NCI-H146 treated with DMSO at 0.1 percent for 48 hours (cell line): Measurements from ENCODE around the gene RBMS3.

Experiments used
- DNase-seq: peaks from one replicate; lab custom pipeline; 2025; ENCODE audit not compliant: unreplicated experiment; lab: John Stamatoyannopoulos, UW

The RBMS3 gene

DNA sequence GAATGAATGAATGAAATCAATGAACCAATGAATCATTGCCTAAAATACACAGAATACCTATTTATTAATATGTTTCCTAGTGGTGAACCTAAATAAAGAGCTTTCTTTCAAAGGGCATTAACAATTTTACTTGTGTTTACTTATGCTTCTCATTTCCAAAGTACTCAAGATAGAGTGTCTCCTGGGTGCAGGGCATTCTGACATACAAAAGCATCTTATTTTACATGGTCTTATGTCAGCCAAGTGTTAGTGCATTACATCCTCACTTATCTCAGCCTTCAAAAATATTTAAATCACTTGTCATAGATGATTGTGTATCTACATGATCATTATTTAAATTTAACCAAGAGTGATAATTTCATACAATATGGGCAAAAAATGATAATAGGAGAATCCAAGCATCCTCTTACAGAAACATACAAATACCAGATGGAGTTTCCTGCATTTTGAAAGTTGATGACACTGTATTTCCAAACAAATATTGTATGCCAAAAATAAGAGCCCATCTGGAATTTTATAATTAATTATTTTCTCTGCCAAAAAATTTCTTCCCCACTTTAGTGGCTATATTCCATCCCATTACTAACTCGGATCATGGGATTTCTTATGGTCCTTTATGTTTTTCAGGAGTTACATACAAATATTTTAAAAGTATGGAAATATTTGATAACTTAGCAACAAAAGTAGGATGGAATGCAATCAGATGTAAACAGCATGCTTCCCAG lies 279.0 kb downstream of the RBMS3 start:
- no peak for DNase-seq

- no peak for DNase-seq
These were observed 280.8 kb downstream of the RBMS3 start for GRCh38 chr3:29561651-29562149.

DNA sequence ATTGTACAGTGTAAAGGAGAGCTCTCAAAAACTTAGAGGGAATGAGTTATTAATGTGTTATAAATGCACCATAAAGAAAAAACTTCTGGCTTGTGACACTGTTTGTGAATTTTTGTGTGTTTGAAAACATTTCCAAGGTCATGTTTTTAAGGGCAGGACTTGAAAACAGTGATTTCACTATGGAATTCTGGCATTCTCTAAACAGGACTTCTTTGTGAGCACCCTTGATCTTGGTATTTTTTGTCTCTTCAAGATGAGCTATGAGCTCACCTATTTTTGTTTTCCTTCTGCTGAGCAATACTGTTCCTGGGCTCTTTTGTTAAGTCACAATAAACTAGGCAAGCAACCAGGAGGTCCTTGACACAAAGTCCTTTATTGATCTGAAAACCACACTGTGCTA lies 284.4 kb downstream of the RBMS3 start:
- no peak for DNase-seq

DNA sequence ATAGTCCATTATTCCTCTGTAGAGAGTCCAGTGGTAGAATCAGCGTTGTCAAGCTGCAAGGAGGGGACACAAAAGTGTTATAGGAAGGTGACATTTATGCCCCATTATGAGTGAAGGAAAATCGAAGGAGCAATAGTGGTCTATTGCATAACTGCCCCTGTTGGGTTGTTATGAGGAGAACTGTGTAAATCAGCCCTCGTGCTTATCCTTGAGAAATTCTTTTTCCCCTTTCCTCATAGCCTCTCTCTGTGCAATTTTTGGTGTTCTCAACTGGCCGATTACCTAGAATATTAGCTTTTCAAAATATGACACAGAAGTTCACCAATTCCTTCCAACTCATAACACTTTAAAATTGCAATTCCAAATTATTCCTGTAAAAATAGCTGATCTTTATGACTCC lies 286.6 kb downstream of the RBMS3 start:
- no peak for DNase-seq

GRCh38 chr3:29568355-29568754 lies 287.5 kb downstream of the RBMS3 start:
- no peak for DNase-seq

GRCh38 chr3:29576181-29576580 lies 295.3 kb downstream of the RBMS3 start:
- no peak for DNase-seq

GRCh38 chr3:29576675-29577074 lies 295.8 kb downstream of the RBMS3 start:
- DNase-seq = no peak

- DNase-seq = no peak
These were observed 296.4 kb downstream of the RBMS3 start for GRCh38 chr3:29577250-29577649.

DNA sequence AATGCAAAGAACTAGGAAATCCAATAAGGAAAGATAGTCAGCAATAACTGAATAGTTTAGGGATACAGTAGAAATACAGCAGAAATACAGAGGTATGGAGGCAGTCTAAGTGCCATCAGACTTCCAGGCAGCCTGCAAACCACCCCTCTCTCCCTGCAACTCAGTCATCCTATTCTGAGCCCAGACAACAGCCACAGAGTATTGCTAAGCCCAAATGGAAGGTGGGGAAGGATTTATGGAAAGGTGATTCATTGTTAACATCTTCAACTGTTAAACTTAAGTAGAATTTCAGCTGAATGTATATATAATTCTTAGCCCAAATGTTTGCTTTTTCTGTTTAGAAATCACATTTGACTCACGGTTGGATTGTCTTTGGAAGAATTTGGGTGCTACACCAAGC lies 300.4 kb downstream of the RBMS3 start:
- no peak for DNase-seq

DNA sequence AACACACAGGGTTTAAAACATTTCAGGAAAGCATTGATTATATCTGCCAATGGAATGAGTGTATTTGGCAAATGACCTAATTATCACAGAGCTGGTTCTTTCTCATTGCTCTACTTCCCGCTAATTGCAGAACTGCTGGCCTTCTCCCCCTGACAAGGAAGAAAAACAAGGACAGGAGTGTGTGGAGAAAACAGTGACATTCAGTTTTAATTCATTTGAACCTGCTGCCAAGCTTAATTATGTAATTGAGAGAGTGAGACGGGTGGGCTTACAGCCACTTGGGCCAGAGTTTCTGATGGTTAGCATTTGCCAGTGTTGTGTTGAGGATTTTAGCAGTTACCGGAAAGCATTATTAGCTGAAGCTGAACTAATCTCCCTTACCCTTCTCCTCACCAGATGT lies 301.4 kb downstream of the RBMS3 start:
- no peak for DNase-seq

- no peak for DNase-seq
These were observed 303.0 kb downstream of the RBMS3 start for GRCh38 chr3:29583861-29584260.

GRCh38 chr3:29585368-29585767 lies 304.5 kb downstream of the RBMS3 start:
- no peak for DNase-seq

- DNase-seq = no peak
These were observed 306.5 kb downstream of the RBMS3 start for GRCh38 chr3:29587340-29587739.

- DNase-seq = no peak
These were observed 309.1 kb downstream of the RBMS3 start for GRCh38 chr3:29590012-29590411.

GRCh38 chr3:29590461-29590860 lies 309.6 kb downstream of the RBMS3 start:
- DNase-seq = no peak

DNA sequence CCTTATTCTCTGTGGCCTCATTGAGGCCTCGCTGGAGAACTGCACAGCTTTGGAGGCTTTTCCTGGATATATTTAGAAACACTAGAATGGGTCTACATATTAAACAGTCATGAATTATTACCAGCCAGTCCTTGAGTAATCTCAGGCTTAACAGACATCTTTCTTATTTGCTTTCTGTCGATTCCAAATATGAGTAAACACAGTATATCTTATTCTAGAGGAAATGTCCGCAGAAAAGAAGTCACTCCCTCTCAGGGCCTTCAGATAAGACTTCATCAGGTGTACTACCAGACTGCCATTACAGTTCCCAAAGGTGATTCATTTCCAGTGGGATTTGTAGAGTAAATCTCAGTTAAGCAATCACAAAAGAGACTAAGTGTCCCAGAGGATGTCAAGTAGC lies 310.7 kb downstream of the RBMS3 start:
- DNase-seq = no peak

- DNase-seq = no peak
These were observed 312.9 kb downstream of the RBMS3 start for GRCh38 chr3:29593802-29594201.

GRCh38 chr3:29594261-29594660 lies 313.4 kb downstream of the RBMS3 start:
- no peak for DNase-seq

DNA sequence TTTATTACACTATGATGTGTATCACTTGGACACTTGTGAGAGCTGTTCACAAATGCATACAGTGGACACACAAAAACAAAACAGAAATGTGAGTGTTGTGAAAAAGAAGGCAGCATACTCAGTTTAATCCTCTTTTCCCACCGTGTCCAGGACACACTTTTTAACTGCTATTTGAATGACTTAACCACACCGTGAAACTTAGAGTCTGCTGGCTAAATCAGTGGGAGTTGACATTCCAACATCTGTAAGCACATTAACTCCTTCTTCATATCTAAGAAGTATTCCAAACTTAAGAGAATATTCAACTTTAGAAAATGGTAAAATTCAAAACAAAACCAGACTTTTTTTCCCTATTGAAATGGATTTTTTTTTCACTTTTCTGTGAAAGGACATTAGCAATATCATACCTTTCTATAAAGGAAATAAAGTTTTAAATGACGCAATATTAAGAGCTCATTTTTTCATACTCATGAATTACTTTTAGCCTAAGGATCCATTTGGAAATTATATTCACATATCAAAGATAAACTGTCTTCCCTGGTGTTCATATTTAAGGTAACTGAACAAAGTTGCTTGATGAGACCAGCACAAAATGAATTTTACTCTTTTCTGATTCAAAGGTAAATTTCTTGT lies 316.6 kb downstream of the RBMS3 start:
- DNase-seq = no peak

DNA sequence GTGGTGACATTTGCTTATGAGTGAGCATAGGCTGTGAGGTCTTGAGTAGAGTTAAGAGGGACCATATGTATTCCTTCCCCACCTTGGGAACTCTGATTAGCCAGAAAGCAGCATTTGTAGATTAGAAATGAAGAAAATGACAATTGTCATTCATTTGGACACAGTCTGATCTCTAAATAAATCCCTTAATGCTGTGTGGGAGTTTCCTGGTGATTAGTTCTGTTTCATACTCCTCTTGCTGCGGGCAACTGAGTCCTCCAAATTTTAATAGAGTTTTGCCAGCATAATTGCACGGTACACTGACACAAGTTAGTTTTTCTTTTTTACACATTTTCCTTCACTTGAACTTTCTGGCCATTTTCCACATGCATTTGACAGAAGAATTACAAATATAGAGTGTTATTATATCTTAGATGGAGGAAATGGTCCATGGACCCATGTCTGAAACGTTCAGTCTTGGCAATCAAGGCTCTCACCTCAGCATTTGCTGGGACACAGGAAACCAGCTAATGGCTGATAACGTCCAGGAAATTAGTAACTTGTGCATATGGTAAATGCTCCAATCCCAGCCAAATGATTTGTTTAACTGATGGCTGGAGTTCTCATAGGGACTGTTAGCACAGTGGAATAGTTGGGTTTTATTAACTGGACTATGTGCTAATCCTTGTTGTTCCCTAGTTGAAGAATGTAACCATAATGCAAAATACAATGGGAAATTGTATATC lies 321.2 kb downstream of the RBMS3 start:
- no peak for DNase-seq

- no peak for DNase-seq
These were observed 325.0 kb downstream of the RBMS3 start for GRCh38 chr3:29605845-29606244.

DNA sequence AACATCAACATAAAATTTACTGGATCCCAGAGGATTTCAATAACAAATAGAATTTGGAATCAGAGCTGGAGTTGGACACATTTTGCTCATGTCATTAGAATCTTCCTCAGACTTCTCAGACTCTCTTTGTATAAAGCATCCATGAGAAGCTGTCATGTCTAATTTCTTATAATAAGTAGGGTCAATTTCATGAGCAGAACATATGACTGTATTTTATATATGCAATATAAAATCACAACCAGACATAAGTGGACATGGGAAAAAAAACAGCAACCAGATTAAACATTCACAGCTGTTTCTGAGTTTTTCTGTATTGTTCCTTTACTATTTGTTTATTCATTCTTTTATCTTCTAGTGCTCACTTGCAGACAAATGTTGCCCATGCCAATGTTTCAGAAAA lies 325.5 kb downstream of the RBMS3 start:
- DNase-seq = no peak
